HepG2 (cell line): ENCODE data around the gene INO80C. TPM values are rescaled to one million over a fixed set of nuclear protein-coding genes. Genes with fewer than 3 reads are reported as not detected.
A peak's percentile ranks its signal among the peaks of the same experiment; 100 is the strongest.

Experiments used
- ATAD3A ChIP-seq: sonication (generic); formaldehyde crosslinking; IDR thresholded peaks from 2 replicates; pipeline ENCODE4 v1.4.0; 2020; ENCODE audit warnings: missing genetic modification reagents
- BORCS8-MEF2B ChIP-seq: sonication (generic); formaldehyde crosslinking; IDR thresholded peaks from 2 replicates; pipeline ENCODE4 v1.8.0; 2022; ENCODE audit warnings: mild to moderate bottlenecking, missing genetic modification reagents
- CBX1 ChIP-seq: IDR thresholded peaks from one replicate; pipeline ENCODE4 v1.6.1; 2016; ENCODE audit warnings: antibody characterized with exemption, low read depth
- FOXC1 ChIP-seq: sonication (generic); formaldehyde crosslinking; IDR thresholded peaks from 2 replicates; pipeline ENCODE4 v1.8.0; 2022; ENCODE audit warnings: mild to moderate bottlenecking, missing genetic modification reagents, borderline replicate concordance
- FOXJ3 ChIP-seq: sonication (generic); formaldehyde crosslinking; IDR thresholded peaks from 2 replicates; pipeline ENCODE4 v1.4.0; 2020; ENCODE audit warnings: missing genetic modification reagents, mild to moderate bottlenecking, borderline replicate concordance
- HNRNPL ChIP-seq: fragments of 200-400 bp; formaldehyde crosslinking; IDR thresholded peaks from 2 replicates; pipeline ENCODE4 v1.6.1; 2017; ENCODE audit warnings: mild to moderate bottlenecking, low read depth, low read length
- JDP2 ChIP-seq: sonication (generic); formaldehyde crosslinking; IDR thresholded peaks from 2 replicates; pipeline ENCODE4 v1.8.1; 2022; ENCODE audit warnings: missing genetic modification reagents, borderline replicate concordance
- KLF13 ChIP-seq: sonication (generic); formaldehyde crosslinking; IDR thresholded peaks from 2 replicates; pipeline ENCODE4 v1.4.0; 2020; ENCODE audit warnings: mild to moderate bottlenecking, missing genetic modification reagents
- MAFK ChIP-seq, 2 experiments: IDR thresholded peaks in 1 of 2; conservative IDR thresholded peaks in 1 of 2; 2 replicates each; pipeline ENCODE4 v1.6.1; 2011; ENCODE audit warnings: improper control_type of control experiment in 2 of 2, low read length in 2 of 2
- MTA1 ChIP-seq: sonication (generic); formaldehyde crosslinking; IDR thresholded peaks from 2 replicates; pipeline ENCODE4 v1.4.0; 2020; ENCODE audit warnings: missing genetic modification reagents, mild to moderate bottlenecking, borderline replicate concordance
- NR1H2 ChIP-seq: sonication (generic); formaldehyde crosslinking; IDR thresholded peaks from 2 replicates; pipeline ENCODE4 v1.8.1; 2022; ENCODE audit warnings: low read depth, missing genetic modification reagents, borderline replicate concordance
- RXRB ChIP-seq: IDR thresholded peaks from 2 replicates; pipeline ENCODE4 v1.6.1; 2016; ENCODE audit warnings: borderline replicate concordance, missing genetic modification reagents, missing compliant biosample characterization
- SIX1 ChIP-seq: sonication (generic); formaldehyde crosslinking; IDR thresholded peaks from 2 replicates; pipeline ENCODE4 v1.4.0; 2020; ENCODE audit warnings: missing genetic modification reagents, borderline replicate concordance
- TBL1XR1 ChIP-seq: fragments of 150-350 bp; IDR thresholded peaks from 2 replicates; pipeline ENCODE4 v1.6.1; 2014; ENCODE audit warnings: borderline replicate concordance, low read length; ENCODE audit not compliant: partially characterized antibody
- ZEB1 ChIP-seq: IDR thresholded peaks from 2 replicates; pipeline ENCODE4 v1.6.1; 2012; ENCODE audit warnings: mild to moderate bottlenecking, low read depth, inconsistent platforms; ENCODE audit not compliant: insufficient replicate concordance
- ZFP41 ChIP-seq: sonication (generic); formaldehyde crosslinking; IDR thresholded peaks from 2 replicates; pipeline ENCODE4 v1.4.0; 2020; ENCODE audit warnings: mild to moderate bottlenecking, missing genetic modification reagents, borderline replicate concordance
- ZNF251 ChIP-seq: sonication (generic); formaldehyde crosslinking; IDR thresholded peaks from 2 replicates; pipeline ENCODE4 v1.9.0; 2021; ENCODE audit warnings: mild to moderate bottlenecking, missing genetic modification reagents
- ZNF33A ChIP-seq: sonication (generic); formaldehyde crosslinking; IDR thresholded peaks from 2 replicates; pipeline ENCODE4 v1.5.1; 2020; ENCODE audit warnings: missing genetic modification reagents, mild to moderate bottlenecking, moderate library complexity, borderline replicate concordance
- ZNF547 ChIP-seq: sonication (generic); formaldehyde crosslinking; IDR thresholded peaks from 2 replicates; pipeline ENCODE4 v1.5.1; 2020; ENCODE audit warnings: mild to moderate bottlenecking, missing genetic modification reagents
- ZNF652 ChIP-seq: IDR thresholded peaks from 2 replicates; pipeline ENCODE4 v1.6.1; 2016; ENCODE audit warnings: low read depth, borderline replicate concordance
- polyA plus RNA-seq, 8 experiments: library from polyadenylated mRNA; depleted of rRNA in 3 of 8; stranded (reverse) in 7 of 8; unstranded in 1 of 8; fragments of >200 nt; fragmentation: Illumina TruSeq in 4 of 8; extraction: Trizol in 4 of 8; gene quantifications; 2 replicates each; pipeline versions ENCODE4 v1.2.1 to v1.2.3, GENCODE V29; 2011 to 2016; ENCODE audit warnings: low read depth in 4 of 8, missing spikeins in 1 of 8, mixed read lengths in 1 of 8; ENCODE audit not compliant: insufficient read depth in 1 of 8
- total RNA-seq, 5 experiments: library from RNA; depleted of rRNA; stranded (reverse); fragments of >200 nt; fragmentation: Illumina TruSeq; extraction: Trizol; gene quantifications; 2 replicates each; pipeline ENCODE4 v1.2.3, GENCODE V29; 2016; ENCODE audit warnings: low read depth in 1 of 5
- TF ChIP-seq, protein P1 (sequence below): sonication (generic); formaldehyde crosslinking; IDR thresholded peaks from 2 replicates; pipeline ENCODE4 v1.8.1; 2023; ENCODE audit warnings: missing genetic modification reagents, mild to moderate bottlenecking, borderline replicate concordance
- TF ChIP-seq, protein P2 (sequence below): sonication (generic); formaldehyde crosslinking; IDR thresholded peaks from 2 replicates; pipeline ENCODE4 v1.4.0; 2020; ENCODE audit warnings: missing genetic modification reagents
- TF ChIP-seq, protein P3 (sequence below): sonication (generic); formaldehyde crosslinking; IDR thresholded peaks from 2 replicates; pipeline ENCODE4 v1.8.1; 2023; ENCODE audit warnings: mild to moderate bottlenecking, missing genetic modification reagents, borderline replicate concordance

The INO80C gene
- total and polyA plus RNA-seq, 2 of the 13 experiments (the other 11 are each of a cell fraction or from before 2014, with no cell fraction given): 8.2 to 15.4 TPM

DNA sequence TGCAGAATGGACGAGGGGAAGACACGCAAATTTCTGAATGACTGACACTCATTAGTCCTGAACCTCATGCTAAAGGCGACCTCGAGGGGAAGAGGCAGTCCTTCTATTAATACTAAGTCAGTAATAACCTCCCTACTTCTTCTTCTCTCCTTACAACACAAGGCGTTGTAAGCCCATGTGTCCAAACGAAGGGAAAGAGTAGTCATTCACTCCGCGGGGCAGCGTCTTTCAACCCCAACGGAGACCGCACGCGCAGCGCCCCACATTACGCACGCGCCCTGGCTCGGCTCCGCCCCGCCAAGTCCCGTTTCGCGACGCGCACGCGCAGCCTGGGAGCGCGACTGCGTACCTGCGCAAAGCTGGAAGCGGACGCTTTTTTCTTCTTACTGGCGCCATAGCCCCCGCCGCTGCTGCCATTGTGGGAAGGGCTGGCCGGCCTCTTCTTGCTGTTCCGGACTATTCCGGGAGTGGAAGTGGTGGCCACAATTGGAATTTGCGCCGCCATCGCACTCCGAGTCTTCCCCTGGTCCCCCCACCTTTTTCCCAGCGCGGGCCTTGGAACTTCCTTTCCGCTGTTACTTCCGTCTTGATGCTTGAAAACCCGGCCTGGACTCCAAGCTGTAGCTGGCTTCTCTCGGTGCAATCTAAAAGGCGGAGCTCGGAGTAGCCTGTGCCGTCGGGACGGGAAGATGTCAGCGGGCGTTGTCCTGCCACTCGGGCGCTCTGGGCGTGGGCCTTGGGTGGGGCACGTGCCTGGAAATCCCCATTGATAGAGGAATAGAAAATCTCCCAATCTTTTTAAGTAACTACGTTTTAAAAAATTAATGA is at the start of gene INO80C (continued):
- TF ChIP-seq, protein P1, sequence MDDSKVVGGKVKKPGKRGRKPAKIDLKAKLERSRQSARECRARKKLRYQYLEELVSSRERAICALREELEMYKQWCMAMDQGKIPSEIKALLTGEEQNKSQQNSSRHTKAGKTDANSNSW (CRISPR knock-in tag): peak; percentile 65; the same call in 1 of the 2 replicates
- peak; percentile 68 for TF ChIP-seq MTA1 (CRISPR knock-in tag)
- TF ChIP-seq ZEB1: peak; percentile 16
- peak; percentile 31 for TF ChIP-seq TBL1XR1
- peak; percentile 83 for TF ChIP-seq ZNF547 (CRISPR knock-in tag)
- TF ChIP-seq FOXC1 (CRISPR knock-in tag): no peak; the same call in 1 of the 2 replicates
- TF ChIP-seq, protein P2, sequence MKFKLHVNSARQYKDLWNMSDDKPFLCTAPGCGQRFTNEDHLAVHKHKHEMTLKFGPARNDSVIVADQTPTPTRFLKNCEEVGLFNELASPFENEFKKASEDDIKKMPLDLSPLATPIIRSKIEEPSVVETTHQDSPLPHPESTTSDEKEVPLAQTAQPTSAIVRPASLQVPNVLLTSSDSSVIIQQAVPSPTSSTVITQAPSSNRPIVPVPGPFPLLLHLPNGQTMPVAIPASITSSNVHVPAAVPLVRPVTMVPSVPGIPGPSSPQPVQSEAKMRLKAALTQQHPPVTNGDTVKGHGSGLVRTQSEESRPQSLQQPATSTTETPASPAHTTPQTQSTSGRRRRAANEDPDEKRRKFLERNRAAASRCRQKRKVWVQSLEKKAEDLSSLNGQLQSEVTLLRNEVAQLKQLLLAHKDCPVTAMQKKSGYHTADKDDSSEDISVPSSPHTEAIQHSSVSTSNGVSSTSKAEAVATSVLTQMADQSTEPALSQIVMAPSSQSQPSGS (CRISPR knock-in tag): peak; percentile 84
- TF ChIP-seq, protein P3, sequence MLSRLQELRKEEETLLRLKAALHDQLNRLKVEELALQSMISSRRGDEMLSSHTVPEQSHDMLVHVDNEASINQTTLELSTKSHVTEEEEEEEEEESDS (CRISPR knock-in tag): peak; percentile 85; the same call in 1 of the 2 replicates
- TF ChIP-seq BORCS8-MEF2B (CRISPR knock-in tag): peak; percentile 91
- TF ChIP-seq ZFP41 (CRISPR knock-in tag): no peak; the same call in 1 of the 2 replicates
- no peak; the same call in 1 of the 2 replicates for TF ChIP-seq ZNF33A
- TF ChIP-seq CBX1: no peak
- TF ChIP-seq SIX1 (CRISPR knock-in tag): peak; percentile 21; the same call in 1 of the 2 replicates
- TF ChIP-seq MAFK (conservative IDR thresholded peaks at IDR 0.05 in 1 of 2, IDR thresholded peaks at IDR 0.05 in 1 of 2; ENCODE audit: low read length in 2 of 2): no peak
- no peak for TF ChIP-seq KLF13 (CRISPR knock-in tag)
- TF ChIP-seq HNRNPL: 0 out of 2 replicates have a peak, but pooled peaks have one; percentile 49
- no peak for TF ChIP-seq ZNF251 (CRISPR knock-in tag)
- TF ChIP-seq FOXJ3 (CRISPR knock-in tag): peak; percentile 77; the same call in 1 of the 2 replicates
- TF ChIP-seq NR1H2: no peak; the same call in 1 of the 2 replicates
- peak; percentile 67; the same call in 1 of the 2 replicates for TF ChIP-seq RXRB (CRISPR knock-in tag)
- no peak for TF ChIP-seq JDP2
- no peak for TF ChIP-seq ATAD3A (CRISPR knock-in tag)
- TF ChIP-seq ZNF652 (CRISPR knock-in tag): no peak
